ENCODE measurements around the gene IDUA.

GRCh38 chr4:1011022-1011665 is 24.3 kb downstream of the IDUA start, which contains the start of gene FGFRL1:
- TF ChIP-seq CTCF (IDR thresholded peaks at IDR 0.05) (no peak), POLR2A (IDR thresholded peaks at IDR 0.05) (no peak)
